ENCODE results near the gene GLS.

- TF ChIP-seq, protein P1, sequence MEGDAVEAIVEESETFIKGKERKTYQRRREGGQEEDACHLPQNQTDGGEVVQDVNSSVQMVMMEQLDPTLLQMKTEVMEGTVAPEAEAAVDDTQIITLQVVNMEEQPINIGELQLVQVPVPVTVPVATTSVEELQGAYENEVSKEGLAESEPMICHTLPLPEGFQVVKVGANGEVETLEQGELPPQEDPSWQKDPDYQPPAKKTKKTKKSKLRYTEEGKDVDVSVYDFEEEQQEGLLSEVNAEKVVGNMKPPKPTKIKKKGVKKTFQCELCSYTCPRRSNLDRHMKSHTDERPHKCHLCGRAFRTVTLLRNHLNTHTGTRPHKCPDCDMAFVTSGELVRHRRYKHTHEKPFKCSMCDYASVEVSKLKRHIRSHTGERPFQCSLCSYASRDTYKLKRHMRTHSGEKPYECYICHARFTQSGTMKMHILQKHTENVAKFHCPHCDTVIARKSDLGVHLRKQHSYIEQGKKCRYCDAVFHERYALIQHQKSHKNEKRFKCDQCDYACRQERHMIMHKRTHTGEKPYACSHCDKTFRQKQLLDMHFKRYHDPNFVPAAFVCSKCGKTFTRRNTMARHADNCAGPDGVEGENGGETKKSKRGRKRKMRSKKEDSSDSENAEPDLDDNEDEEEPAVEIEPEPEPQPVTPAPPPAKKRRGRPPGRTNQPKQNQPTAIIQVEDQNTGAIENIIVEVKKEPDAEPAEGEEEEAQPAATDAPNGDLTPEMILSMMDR (conservative IDR thresholded peaks at IDR 0.05 in 1 of 2, IDR thresholded peaks at IDR 0.05 in 1 of 2; ENCODE audit: low read depth in 1 of 2, low read length in 2 of 2) = no peak
- no peak for TF ChIP-seq EZH2 (IDR thresholded peaks at IDR 0.05; ENCODE audit: low read length, missing control alignments)
These were observed 4.0 kb upstream of the GLS start for GRCh38 chr2:190876631-190877030.
